ENCODE data around the gene BMF.

DNA sequence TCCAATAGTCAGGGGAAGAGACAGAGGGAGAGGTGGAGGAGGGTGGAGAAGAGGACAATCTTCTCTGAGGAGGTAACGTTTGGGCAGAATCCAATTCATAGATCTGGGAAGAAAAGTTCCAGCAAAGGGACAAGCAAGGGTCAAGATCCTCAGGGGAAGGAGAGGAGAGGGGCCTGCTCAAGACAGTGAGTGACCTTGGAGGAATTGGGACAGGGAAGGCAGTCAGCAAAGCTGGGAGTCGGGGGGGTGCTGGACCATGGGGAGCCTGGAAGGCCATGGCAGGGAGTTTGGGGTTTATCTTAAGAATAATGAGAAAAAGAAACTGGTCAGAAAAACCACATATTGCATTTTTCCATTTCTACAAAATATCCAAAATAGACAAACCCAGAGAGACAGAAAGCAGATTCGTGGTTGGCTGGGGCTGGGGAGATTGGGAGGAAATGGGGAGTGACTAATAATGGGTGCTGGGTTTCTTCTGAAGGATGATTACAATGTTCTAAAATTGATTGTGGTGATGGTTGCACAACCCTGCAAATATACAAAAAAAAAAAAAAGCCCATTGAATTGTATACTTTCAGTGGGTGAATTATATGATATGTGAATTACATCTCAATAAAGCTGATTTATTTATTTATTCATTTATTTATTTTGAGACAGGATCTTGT lies 50.1 kb downstream of the BMF start:
- TF ChIP-seq POLR2A (IDR thresholded peaks at IDR 0.05): no peak
- no peak for TF ChIP-seq CTCF (IDR thresholded peaks at IDR 0.05)
- TF ChIP-seq EP300 (IDR thresholded peaks at IDR 0.05): no peak

Measured in upper lobe of left lung (tissue), 4 donors.